ENCODE results near the gene RDM1. TPM values are rescaled to one million over a fixed set of nuclear protein-coding genes. Genes with fewer than 3 reads are reported as not detected.

The RDM1 gene
- total RNA-seq = not detected

- in situ Hi-C loops (cut with MboI; ENCODE audit: low sequenced_read_pairs in 4 of 4) = no loop called here
- H3K27me3 ChIP-seq = peaks cover 16 to 30% (median 22%) of the 10 kb centered on the region in 3 donors
- H3K4me3 ChIP-seq = peak within 1 kb of the TSS in 2 of 4 donors; percentile 26 to 28
- no peak within 1 kb of the TSS for H3K27ac ChIP-seq
- intact Hi-C loops (cut with DNase I; ENCODE audit: low total_unique reads) = no loop called here
- H3K9me3 ChIP-seq = no peaks in the 10 kb centered on the region
- no peaks in the 10 kb centered on the region for H3K4me1 ChIP-seq
- TF ChIP-seq POLR2A (IDR thresholded peaks at IDR 0.05) = no peak
- TF ChIP-seq, protein P1, sequence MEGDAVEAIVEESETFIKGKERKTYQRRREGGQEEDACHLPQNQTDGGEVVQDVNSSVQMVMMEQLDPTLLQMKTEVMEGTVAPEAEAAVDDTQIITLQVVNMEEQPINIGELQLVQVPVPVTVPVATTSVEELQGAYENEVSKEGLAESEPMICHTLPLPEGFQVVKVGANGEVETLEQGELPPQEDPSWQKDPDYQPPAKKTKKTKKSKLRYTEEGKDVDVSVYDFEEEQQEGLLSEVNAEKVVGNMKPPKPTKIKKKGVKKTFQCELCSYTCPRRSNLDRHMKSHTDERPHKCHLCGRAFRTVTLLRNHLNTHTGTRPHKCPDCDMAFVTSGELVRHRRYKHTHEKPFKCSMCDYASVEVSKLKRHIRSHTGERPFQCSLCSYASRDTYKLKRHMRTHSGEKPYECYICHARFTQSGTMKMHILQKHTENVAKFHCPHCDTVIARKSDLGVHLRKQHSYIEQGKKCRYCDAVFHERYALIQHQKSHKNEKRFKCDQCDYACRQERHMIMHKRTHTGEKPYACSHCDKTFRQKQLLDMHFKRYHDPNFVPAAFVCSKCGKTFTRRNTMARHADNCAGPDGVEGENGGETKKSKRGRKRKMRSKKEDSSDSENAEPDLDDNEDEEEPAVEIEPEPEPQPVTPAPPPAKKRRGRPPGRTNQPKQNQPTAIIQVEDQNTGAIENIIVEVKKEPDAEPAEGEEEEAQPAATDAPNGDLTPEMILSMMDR (IDR thresholded peaks at IDR 0.05 in 4 of 5, conservative IDR thresholded peaks at IDR 0.05 in 1 of 5) = no peak
- no peak for ATAC-seq
- H3K36me3 ChIP-seq = no peaks in the 10 kb centered on the region
- peak in 1 of 2 donors; percentile 5 for DNase-seq
Observed at GRCh38 chr17:35930211-35931065, at the start of gene RDM1. TSS of gene RDM1 (minus strand) at chr17:35930773. CDS start at chr17:35930727, 46 bp downstream.

DNA sequence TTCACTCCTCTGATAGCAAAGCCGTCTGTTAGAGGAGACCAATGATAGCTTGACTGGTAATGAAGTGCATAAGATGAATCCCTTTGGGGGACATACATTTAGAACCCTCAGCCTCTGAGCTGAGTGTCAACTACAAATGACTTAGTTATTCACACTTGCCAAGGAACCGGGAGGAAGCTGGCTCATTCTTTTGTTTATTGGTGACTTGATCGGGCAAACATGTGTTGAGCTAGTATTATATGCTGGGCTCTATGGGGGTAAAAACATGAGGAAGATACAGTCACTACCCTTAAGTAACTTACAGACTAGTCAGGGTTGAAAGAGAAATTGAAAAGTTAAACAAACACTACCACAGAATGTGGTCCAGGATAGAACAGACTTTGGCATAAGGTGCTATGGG lies 47.8 kb upstream of the RDM1 start:
- Histone ChIP-seq H3K9me3 (no peaks in the 10 kb centered on the region), H3K27ac (no peak overlapping the region), H3K36me3 (no peaks in the 10 kb centered on the region), H3K4me3 (no peak overlapping the region), H3K4me1 (no peaks in the 10 kb centered on the region), H3K27me3 (no peaks in the 10 kb centered on the region)
- ATAC-seq = no peak
- in situ Hi-C loops (cut with MboI; ENCODE audit: low sequenced_read_pairs in 4 of 4) (loop anchor here in 2 of 4 donors (10.0 to 25.0 kb wide), 3 partner anchors 159 to 506 kb away; partner anchors contain the start of gene ZNHIT3 (in 1 of the 2)), intact Hi-C loops (cut with DNase I; ENCODE audit: low total_unique reads) (loop anchor here (10.0 kb wide), 1 partner anchor 166 kb away; no protein-coding TSS in a partner anchor)
- no peak for DNase-seq
- TF ChIP-seq POLR2A (IDR thresholded peaks at IDR 0.05) = no peak
- TF ChIP-seq, protein P1 (IDR thresholded peaks at IDR 0.05 in 4 of 5, conservative IDR thresholded peaks at IDR 0.05 in 1 of 5) = no peak

DNA sequence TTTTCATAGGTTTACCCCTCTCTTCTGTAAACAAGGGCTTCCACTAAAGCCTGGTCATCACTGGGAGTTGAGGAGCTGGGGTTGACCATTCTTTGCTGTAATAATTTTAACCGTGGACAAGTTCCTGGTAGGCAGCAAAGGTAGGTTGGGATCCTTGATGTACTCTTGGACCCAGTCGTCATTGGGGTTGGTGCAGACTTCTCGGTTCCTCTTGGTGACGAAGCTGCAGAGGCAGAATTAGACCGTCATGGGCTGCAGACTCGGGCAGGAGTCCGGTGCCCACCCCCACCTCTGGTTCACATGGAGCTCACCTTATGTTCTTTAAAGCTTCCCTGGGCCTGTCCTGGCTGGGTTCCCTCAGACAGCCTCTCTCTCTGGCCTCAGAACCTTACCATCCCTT lies 46.9 kb upstream of the RDM1 start:
- H3K36me3 ChIP-seq = no peaks in the 10 kb centered on the region
- in situ Hi-C loops (cut with MboI; ENCODE audit: low sequenced_read_pairs in 4 of 4) (loop anchor here in 2 of 4 donors (10.0 to 25.0 kb wide), 3 partner anchors 160 to 507 kb away; partner anchors contain the start of gene ZNHIT3 (in 1 of the 2)), intact Hi-C loops (cut with DNase I; ENCODE audit: low total_unique reads) (loop anchor here (10.0 kb wide), 1 partner anchor 167 kb away; no protein-coding TSS in a partner anchor)
- H3K27ac ChIP-seq = no peak overlapping the region
- no peaks in the 10 kb centered on the region for H3K9me3 ChIP-seq
- no peak overlapping the region for H3K4me3 ChIP-seq
- H3K4me1 ChIP-seq = peaks cover 0 to 6% of the 10 kb centered on the region in 2 donors
- no peaks in the 10 kb centered on the region for H3K27me3 ChIP-seq
- no peak for DNase-seq
- TF ChIP-seq, protein P1 (IDR thresholded peaks at IDR 0.05 in 4 of 5, conservative IDR thresholded peaks at IDR 0.05 in 1 of 5) = no peak
- TF ChIP-seq POLR2A (IDR thresholded peaks at IDR 0.05) = no peak
- ATAC-seq = no peak

DNA sequence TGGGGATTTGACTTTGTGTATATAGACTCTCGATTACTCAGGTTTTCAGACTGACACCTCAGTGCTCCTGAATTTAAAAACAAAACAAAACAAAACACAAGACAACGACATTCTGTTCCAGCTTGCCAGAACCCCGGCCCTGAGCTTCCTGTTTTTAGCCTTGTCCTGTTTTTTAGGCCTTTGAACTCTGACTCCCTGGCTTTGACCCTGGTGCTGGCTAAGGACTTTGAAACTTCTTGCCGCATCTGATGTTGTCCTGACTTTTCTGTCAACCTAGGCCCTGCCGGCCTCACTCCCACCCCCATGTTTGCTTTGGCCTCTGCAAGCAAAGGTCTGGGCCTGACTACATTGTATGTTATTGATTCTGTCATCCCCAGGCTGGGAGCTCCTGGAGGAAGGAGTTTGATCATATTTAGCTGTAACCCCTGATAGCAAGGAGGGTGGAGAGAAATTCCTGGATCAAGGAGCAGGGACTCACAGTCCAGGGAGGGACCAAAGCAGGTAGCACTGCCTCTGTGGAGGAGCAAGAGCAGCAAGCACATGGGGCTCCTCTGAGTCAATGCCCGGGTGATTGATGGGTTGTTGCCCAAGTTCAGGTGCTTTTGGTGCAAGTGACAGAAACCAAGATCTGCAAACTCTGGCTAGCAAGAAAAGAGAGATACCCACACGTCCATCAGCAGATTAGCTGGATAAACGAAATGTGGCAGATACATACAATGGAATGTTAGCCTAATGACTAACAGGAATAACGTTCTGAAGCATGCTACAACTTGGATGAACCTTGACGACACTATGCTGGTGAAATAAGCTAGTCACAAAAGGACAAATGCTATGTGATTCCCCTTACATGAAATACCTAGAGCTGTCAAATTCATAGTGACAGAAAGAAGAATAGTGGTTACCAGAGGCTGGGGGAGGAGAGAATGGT lies 43.0 kb upstream of the RDM1 start:
- intact Hi-C loops (cut with DNase I; ENCODE audit: low total_unique reads) = loop anchor here (5.0 to 10.0 kb wide), 2 partner anchors 99 to 171 kb away; no protein-coding TSS in a partner anchor
- no peak for ATAC-seq
- Histone ChIP-seq H3K4me1 (peaks cover 0 to 13% of the 10 kb centered on the region in 2 donors), H3K36me3 (no peaks in the 10 kb centered on the region), H3K27ac (peak overlapping the region in 3 of 4 donors; percentile 25 to 66 (median 58)), H3K4me3 (no peak overlapping the region), H3K27me3 (no peaks in the 10 kb centered on the region), H3K9me3 (no peaks in the 10 kb centered on the region)
- no peak for TF ChIP-seq POLR2A (IDR thresholded peaks at IDR 0.05)
- TF ChIP-seq, protein P1 (IDR thresholded peaks at IDR 0.05 in 4 of 5, conservative IDR thresholded peaks at IDR 0.05 in 1 of 5) = no peak
- in situ Hi-C loops (cut with MboI; ENCODE audit: low sequenced_read_pairs in 4 of 4) = loop anchor here (5.0 to 25.0 kb wide), 6 partner anchors 111 to 514 kb away; partner anchors contain the start of genes ZNHIT3 (in 3 of the 4) and HEATR9 (in 1 of the 4)
- DNase-seq = no peak

Measured in gastrocnemius medialis (tissue), 4 donors.